ENCODE measurements around the gene MMP25.
A peak's percentile ranks its signal among the peaks of the same experiment; 100 is the strongest.

Gene MMP25

GRCh38 chr16:3092501-3092941 lies 46.2 kb downstream of the MMP25 start:
- no peak for DNase-seq (ENCODE audit: low read depth)
- H3K4me3 ChIP-seq (ENCODE audit: low read depth, low read length) = no peak overlapping the region
- no peak for TF ChIP-seq CTCF (IDR thresholded peaks at IDR 0.05; ENCODE audit: insufficient read depth, low read depth, low read length, missing control alignments)

DNA sequence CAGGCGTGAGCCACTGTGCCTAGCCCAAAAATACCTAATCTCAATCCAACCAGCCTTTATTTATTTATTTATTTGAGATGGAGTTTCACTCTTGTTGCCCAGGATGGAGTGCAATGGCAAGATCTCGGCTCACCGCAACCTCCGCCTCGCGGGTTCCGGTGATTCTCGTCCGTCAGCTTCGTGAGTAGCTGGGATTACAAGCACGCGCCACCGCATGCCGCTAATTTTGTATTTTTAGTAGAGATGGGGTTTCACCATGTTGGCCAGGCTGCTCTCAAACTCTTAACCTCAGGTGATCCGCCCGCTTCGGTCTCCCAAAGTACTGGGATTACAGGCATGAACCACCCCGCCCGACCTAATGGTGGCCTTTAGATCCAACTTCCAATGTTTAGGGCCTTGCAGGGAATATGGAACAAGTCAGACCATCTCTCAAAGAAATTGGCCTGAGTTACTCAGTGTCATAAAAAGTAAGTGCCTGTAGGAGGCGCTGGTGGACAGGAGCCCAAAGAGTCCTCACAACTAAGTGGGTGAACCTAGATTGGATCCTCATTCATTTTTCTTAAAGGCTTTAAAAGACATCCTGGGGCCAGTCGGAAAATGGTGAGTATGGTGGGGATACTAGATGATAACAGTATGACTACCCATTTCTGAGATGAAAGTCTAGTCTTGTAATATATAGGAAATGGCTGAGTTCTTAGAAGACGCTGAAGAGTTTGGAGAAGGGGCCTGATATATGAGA lies 48.1 kb downstream of the MMP25 start:
- TF ChIP-seq CTCF (IDR thresholded peaks at IDR 0.05; ENCODE audit: insufficient read depth, low read depth, low read length, missing control alignments) = peak; percentile 74
- H3K4me3 ChIP-seq (ENCODE audit: low read depth, low read length) = no peak overlapping the region
- DNase-seq (ENCODE audit: low read depth) = peak; percentile 77

DNA sequence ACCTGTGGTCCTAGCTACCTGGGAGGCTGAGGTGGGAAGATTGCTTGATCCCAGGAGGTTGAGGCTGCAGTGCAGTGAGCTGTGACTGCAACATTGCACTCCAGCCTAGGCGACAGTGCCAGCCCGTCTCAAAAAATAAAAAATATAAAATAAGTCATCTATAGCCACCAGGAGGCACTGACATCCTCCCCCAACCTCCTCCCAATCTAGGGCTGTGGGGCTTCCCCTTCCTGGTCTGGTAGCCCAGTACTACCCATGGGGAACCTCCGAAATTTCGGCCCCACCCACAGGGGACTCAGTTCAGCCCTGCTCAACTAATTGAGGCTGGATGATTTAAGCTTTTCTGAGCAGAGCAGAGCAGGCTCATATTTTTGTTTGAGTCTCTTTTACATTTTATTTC lies 49.5 kb downstream of the MMP25 start:
- peak; percentile 42 for TF ChIP-seq CTCF (IDR thresholded peaks at IDR 0.05; ENCODE audit: insufficient read depth, low read depth, low read length, missing control alignments)
- H3K4me3 ChIP-seq (ENCODE audit: low read depth, low read length) = no peak overlapping the region
- peak; percentile 88 for DNase-seq (ENCODE audit: low read depth)

DNA sequence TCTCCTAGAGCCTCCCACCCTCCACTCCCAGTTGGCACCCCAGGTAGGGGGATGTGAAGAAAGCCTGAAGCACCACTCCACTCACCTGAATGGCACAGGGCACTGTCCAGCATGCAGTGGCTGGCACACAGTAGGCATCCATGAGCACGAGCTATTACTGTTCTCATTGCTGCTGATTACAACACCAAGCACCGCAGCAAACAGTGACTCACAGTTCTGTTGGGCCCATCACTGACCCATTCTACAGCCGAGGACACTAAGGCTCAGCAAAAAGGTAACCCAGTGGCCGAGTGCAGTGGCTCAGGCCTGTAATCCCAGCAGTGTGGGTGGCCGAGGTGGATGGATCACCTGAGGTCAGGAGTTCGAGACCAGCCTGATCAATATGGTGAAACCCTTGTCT lies 50.0 kb downstream of the MMP25 start:
- no peak for TF ChIP-seq CTCF (IDR thresholded peaks at IDR 0.05; ENCODE audit: insufficient read depth, low read depth, low read length, missing control alignments)
- DNase-seq (ENCODE audit: low read depth) = no peak
- no peak overlapping the region for H3K4me3 ChIP-seq (ENCODE audit: low read depth, low read length)

GRCh38 chr16:3097266-3097665 lies 50.9 kb downstream of the MMP25 start:
- DNase-seq (ENCODE audit: low read depth) = no peak
- H3K4me3 ChIP-seq (ENCODE audit: low read depth, low read length) = no peak overlapping the region
- TF ChIP-seq CTCF (IDR thresholded peaks at IDR 0.05; ENCODE audit: insufficient read depth, low read depth, low read length, missing control alignments) = no peak

DNA sequence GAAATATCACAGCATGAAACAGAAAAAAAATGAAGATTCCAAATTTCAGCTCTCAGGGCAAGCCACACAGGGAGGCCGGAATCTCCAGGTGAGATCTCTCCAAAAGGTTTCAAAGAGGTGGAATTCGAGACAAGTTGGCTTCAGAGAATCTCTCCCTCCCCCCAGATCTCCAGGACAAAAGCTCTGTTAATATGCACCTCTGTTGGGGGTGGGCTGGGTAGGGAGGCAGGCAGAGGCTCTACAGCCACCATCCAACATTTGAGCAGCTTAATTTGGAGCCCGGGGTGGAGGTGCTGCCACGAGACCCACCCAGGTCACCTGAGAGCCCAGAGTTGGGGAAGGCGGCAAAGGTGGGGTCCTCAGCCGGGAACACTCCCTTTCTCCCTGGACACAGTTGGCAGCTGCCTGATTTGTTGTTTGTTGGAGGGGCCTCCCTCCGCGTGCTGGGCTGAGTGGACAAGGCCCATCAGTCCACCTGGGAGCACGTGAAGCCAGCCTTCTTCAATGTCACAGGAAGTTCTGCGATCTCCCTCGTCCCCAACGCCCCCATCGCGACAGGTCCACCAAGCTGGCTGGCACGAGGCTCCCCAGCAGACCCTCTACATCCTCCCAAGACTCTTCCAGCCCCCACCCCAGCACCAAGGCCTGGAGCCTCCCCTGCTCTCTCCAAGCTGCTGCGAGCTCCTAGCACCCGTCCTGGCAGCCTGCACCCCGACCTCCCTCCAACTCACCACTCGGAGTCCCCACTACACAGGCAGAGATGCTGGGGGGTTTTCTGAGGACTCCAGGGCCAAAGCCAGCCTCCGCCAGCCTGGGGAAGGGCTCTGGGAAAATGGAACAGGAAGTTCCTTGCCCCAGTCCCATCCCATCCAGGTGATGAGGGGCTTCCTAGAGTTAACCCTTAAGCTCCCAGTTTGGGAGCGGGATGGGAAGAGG lies 52.4 kb downstream of the MMP25 start, which contains the start of gene ZSCAN10:
Gene ZSCAN10 (minus strand): TSS at position 836 of the 936 bp plus-strand sequence. CDS start 6,357 bp downstream, outside the sequence.
- peak within 1 kb of the TSS; percentile 28 for H3K4me3 ChIP-seq (ENCODE audit: low read depth, low read length)
- no peak for TF ChIP-seq CTCF (IDR thresholded peaks at IDR 0.05; ENCODE audit: insufficient read depth, low read depth, low read length, missing control alignments)
- DNase-seq (ENCODE audit: low read depth) = no peak

Measured in GM12865 (cell line).